Esophagus (tissue), 2 donors: ENCODE results near the gene SPACDR. TPM values are rescaled to one million over a fixed set of nuclear protein-coding genes. Genes with fewer than 3 reads are reported as not detected.

ENCODE experiments used
- H3K27ac ChIP-seq, 2 donors: one replicate each; pipeline ENCODE4 v1.5.1; 2013; ENCODE audit warnings: low read depth in 2 of 2, mild to moderate bottlenecking in 2 of 2, inconsistent platforms in 1 of 2, low read length in 1 of 2, moderate library complexity in 1 of 2
- H3K27me3 ChIP-seq, 2 donors: one replicate each; pipeline ENCODE4 v1.6.1; 2013; ENCODE audit warnings: low read length in 2 of 2, control low read depth in 1 of 2, mild to moderate bottlenecking in 1 of 2; ENCODE audit not compliant: insufficient read depth in 2 of 2, control insufficient read depth in 1 of 2
- H3K36me3 ChIP-seq, 2 donors: one replicate each; pipeline ENCODE4 v1.6.1; 2013; ENCODE audit warnings: low read length in 1 of 2; ENCODE audit not compliant: control insufficient read depth in 2 of 2, insufficient read depth in 2 of 2
- H3K4me1 ChIP-seq, 2 donors: one replicate each; pipeline ENCODE4 v1.6.1; 2013; ENCODE audit warnings: low read length in 1 of 2; ENCODE audit not compliant: control insufficient read depth in 2 of 2, insufficient read depth in 2 of 2
- H3K4me3 ChIP-seq, 2 donors: one replicate each; pipeline ENCODE4 v1.5.1; 2013; ENCODE audit warnings: low read length in 2 of 2, mild to moderate bottlenecking in 2 of 2, low read depth in 1 of 2, moderate library complexity in 1 of 2
- H3K9me3 ChIP-seq, 2 donors: one replicate each; pipeline ENCODE4 v1.6.1; 2013; ENCODE audit warnings: mild to moderate bottlenecking in 2 of 2, low read depth in 1 of 2, low read length in 1 of 2, moderate library complexity in 1 of 2; ENCODE audit not compliant: control insufficient read depth in 2 of 2, insufficient read depth in 1 of 2
- WGBS, 2 donors: extraction: QIAGEN DNeasy Blood & Tissue Kit; methylation state at CpG; one replicate each; pipeline ENCODE4 v1.1.7; 2013; 5-methylcytosine and 5-hydroxymethylcytosine counted together
- polyA plus RNA-seq, 2 donors: library from polyadenylated mRNA; stranded (reverse); fragments of 200-250 nt; gene quantifications; one replicate each; pipeline ENCODE4 v1.2.3, GENCODE V29; 2013
- donor health status: healthy with polysubstance abuse.
- donor health status: Bipolar disorder and iron deficiency.

SPACDR gene
- polyA plus RNA-seq, 2 donors, result 0.31 to 0.65 TPM

DNA sequence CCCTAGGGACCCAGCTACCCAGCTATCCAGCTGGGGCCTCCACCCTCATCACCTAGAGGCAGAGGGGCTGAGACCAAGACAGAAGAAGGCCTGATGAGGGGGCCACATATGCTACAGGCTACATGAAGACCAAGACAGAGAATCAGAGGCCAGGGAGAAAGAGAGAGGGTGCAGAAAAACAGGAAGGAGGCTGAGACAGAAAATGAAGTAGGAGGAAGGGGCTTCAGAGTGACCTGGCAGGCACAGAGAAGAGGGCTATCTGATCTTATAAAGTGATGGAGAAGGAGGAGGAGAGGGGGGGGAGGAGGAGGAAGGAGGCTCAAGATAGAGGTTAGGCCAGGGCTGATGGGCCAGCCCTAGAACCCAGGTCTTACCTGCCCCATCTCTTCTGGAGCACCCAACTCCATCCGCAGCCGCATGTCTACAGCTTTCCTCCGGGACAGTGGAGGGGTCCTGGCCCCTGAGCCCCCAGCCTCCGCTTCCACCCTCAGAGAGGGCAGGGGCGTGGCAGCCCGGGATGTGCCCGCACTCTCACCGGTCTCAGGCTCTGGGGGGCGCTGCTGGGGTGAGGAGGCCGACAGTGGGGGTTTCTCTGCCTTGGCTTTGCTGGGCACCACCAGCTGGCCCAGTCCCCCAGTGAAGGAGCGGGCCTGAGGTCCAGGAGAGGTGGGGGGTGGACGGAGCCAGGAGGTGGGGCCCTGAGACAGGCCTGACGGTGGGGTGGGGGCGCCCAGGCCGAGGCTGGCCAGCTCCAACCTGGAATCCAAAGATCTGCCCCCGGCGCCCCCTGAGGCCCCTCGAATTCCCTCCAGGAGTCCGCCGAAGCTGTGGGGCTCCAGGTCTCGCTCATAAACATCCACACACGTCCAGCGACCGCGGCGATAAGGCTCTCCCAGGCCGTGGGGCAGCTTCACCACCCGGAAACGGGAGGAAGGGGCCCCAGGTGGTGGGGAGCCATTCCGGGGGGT is 13.1 kb upstream of the SPACDR start:
- Histone ChIP-seq H3K4me3 (peak overlapping the region; percentile 94 to 97), H3K27ac (peak overlapping the region; percentile 48 to 53), H3K27me3 (no peaks in the 10 kb centered on the region), H3K9me3 (no peaks in the 10 kb centered on the region), H3K36me3 (peaks cover 0 to 13% of the 10 kb centered on the region in 2 donors), H3K4me1 (peaks cover 13 to 24% of the 10 kb centered on the region in 2 donors)
- WGBS, 2 donors, result 8 to 14% methylated on average over 25 to 30 of the region's 30 CpGs

DNA sequence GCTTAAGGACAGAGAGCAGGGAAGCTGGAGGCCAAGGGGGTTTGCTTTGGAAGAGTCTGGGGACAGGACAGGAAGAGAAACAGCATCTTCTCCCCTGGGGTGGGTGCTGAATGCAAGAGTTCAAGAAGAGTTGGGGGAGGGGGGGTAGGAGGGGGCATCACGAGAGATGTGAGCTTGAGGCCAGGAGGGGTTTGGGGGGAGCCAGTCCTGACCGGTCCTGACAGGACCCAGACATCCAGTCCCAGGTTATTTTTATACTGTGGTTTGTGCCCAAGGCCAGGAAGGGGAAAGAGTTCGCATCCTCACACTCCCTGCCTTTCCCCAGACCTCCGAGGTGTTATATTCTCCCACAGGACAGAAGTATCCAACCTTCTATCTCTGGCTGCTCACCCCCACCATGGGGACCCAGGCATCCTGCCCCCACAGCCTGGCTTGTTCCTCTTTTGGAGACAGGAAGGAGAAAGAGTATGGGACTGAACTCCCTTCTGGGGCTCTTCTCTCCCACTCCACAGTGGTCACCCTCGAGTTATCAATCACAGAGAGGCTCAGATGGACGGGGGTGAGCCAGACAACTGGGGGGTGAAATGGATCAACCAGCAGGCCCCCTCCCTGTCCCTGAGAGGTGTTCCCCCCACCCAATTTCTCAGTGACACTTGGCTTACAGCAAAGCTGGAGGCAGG is 12.2 kb upstream of the SPACDR start:
- WGBS, 2 donors, result 18 to 22% methylated on average over 6 of the region's 6 CpGs
- Histone ChIP-seq H3K36me3 (peaks cover 0 to 16% of the 10 kb centered on the region in 2 donors), H3K27ac (peak overlapping the region in 1 of 2 donors; percentile 43), H3K9me3 (no peaks in the 10 kb centered on the region), H3K4me3 (peak overlapping the region; percentile 94 to 97), H3K27me3 (no peaks in the 10 kb centered on the region), H3K4me1 (peaks cover 13 to 28% of the 10 kb centered on the region in 2 donors)

DNA sequence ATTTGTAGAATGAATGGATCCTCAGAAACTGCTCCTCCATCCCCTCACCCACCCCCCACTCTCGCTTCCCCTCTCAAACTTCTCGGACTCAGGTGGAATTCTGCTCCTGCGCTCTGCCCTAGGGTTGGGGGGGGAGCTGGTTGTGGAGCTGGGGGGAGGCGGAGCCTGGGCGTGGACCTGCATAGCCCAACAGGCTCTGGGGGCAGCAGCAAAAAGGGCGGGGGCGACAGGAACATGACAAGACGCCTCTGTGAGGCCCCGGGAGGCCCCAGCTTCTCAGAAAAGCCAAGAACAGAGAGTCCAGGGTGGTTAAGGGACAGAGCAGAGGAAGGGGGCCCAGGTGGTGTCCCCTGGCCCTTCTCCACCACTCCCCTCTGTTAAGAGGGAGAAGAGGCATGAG is 11.5 kb upstream of the SPACDR start:
- Histone ChIP-seq H3K27me3 (no peaks in the 10 kb centered on the region), H3K27ac (peak overlapping the region in 1 of 2 donors; percentile 8), H3K36me3 (peaks cover 0 to 19% of the 10 kb centered on the region in 2 donors), H3K4me3 (peak overlapping the region in 1 of 2 donors; percentile 97), H3K4me1 (peaks cover 13 to 30% of the 10 kb centered on the region in 2 donors), H3K9me3 (no peaks in the 10 kb centered on the region)
- 40 to 44% methylated on average over 9 of the region's 9 CpGs for WGBS, 2 donors

DNA sequence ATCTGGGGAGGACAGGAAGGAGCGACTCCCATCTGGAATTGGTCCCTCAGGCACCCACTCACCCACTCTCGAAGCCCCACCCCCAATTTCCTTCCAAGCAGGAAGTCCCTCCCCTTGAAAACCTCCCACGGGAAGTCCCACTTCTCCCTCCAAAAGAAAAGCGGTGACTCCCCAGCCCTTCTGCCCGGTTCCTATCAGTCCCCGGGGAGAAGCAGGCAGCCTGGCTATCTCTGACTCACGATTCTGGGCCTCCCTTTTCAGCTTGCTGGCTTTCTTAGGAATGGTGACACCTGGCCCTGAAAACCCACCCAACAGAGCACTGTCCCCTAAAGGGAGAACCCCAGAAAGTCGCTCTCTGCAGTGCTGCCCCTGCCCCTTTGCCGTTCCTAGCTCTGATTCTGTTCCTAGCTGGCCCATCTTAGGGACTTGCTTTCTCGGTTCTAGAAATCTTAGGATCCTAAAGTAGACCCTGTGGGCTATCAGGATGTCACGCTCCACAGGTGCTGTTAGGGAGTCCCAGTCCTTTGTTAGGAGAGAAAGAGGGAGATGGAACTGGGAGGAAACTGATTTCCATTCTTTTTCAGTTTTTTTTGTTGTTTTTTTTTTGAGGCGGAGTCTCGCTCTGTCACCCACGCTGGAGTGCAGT is 8.9 kb upstream of the SPACDR start:
- Histone ChIP-seq H3K9me3 (no peaks in the 10 kb centered on the region), H3K27me3 (no peaks in the 10 kb centered on the region), H3K4me3 (no peak overlapping the region), H3K4me1 (peaks cover 14 to 33% of the 10 kb centered on the region in 2 donors), H3K27ac (peak overlapping the region; percentile 28 to 59), H3K36me3 (peaks cover 0 to 19% of the 10 kb centered on the region in 2 donors)
- 43 to 49% methylated on average over 14 of the region's 14 CpGs for WGBS, 2 donors

DNA sequence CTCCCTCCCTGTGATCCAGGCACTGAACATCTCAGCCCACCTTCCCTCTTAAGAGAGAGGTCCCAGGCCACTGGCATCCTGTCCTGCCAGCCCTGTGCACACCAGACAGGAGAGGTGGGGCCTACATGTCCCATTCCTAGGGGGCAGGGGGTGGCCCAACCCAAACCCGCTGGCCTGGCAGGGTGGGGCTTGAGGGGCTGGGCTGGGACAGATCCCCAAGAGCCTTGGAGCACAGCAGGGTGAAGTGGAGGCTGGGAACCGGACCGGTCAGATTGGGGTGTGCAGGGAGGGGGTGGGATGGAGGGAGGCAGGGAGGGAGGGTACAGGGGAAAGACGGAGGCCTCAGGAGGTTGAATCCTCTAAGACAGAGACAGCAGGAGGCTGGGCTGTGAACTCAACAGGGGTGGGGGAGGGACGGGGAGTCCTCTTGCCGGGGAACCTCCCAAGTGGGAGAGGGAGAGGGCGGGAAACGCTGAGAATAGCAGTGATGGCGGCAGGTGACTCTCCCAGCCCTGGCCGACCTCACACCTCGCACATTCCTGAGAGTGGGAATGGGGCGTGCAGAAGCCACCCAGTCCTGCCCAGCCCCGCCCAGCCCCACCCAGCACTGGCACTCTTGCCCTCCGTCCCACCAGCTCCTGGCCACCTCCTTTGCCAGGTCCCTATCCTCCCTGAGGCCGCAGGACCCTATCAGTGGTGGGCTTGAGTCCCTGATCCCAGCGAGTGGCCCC is 8.2 kb upstream of the SPACDR start:
- Histone ChIP-seq H3K4me3 (no peak overlapping the region), H3K4me1 (peaks cover 14 to 31% of the 10 kb centered on the region in 2 donors), H3K36me3 (peaks cover 0 to 20% of the 10 kb centered on the region in 2 donors), H3K9me3 (no peaks in the 10 kb centered on the region), H3K27ac (peak overlapping the region; percentile 34 to 59), H3K27me3 (no peaks in the 10 kb centered on the region)
- WGBS, 2 donors, result 50 to 63% methylated on average over 15 to 16 of the region's 16 CpGs

DNA sequence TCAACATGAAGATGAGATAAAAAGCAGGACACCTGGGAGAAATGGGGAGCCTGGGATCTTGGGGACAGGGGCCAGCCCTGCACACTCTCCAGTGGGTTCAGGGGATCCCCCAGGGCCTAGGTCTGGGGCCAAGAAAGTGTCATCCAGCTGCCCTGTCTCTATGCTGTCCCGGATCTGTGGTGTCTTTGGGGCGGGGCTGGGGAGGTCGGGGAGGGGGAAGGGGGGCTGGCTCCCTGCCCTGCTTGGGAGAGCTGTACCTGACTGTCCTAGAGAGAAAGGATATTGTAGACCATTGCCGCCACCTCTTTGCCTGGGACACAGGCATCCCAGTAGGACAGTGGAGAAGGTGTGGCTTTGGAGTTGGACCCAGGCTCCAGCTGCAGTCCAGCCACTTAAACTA is 7.0 kb upstream of the SPACDR start:
- Histone ChIP-seq H3K27ac (no peak overlapping the region), H3K36me3 (peaks cover 0 to 22% of the 10 kb centered on the region in 2 donors), H3K4me1 (peaks cover 9 to 21% of the 10 kb centered on the region in 2 donors), H3K4me3 (no peak overlapping the region), H3K27me3 (no peaks in the 10 kb centered on the region), H3K9me3 (no peaks in the 10 kb centered on the region)
- WGBS, 2 donors, result 49 to 52% methylated on average over 4 of the region's 4 CpGs

- WGBS, 2 donors, result 34 to 36% methylated on average over 12 to 13 of the region's 13 CpGs
- no peaks in the 10 kb centered on the region for H3K27me3 ChIP-seq
- no peak overlapping the region for H3K4me3 ChIP-seq
- peaks cover 0 to 22% of the 10 kb centered on the region in 2 donors for H3K36me3 ChIP-seq
- H3K4me1 ChIP-seq, result peaks cover 3 to 16% of the 10 kb centered on the region in 2 donors
- no peaks in the 10 kb centered on the region for H3K9me3 ChIP-seq
- peak overlapping the region in 1 of 2 donors; percentile 1 for H3K27ac ChIP-seq
These were observed 5.4 kb upstream of the SPACDR start for GRCh38 chr7:100469227-100470044.

DNA sequence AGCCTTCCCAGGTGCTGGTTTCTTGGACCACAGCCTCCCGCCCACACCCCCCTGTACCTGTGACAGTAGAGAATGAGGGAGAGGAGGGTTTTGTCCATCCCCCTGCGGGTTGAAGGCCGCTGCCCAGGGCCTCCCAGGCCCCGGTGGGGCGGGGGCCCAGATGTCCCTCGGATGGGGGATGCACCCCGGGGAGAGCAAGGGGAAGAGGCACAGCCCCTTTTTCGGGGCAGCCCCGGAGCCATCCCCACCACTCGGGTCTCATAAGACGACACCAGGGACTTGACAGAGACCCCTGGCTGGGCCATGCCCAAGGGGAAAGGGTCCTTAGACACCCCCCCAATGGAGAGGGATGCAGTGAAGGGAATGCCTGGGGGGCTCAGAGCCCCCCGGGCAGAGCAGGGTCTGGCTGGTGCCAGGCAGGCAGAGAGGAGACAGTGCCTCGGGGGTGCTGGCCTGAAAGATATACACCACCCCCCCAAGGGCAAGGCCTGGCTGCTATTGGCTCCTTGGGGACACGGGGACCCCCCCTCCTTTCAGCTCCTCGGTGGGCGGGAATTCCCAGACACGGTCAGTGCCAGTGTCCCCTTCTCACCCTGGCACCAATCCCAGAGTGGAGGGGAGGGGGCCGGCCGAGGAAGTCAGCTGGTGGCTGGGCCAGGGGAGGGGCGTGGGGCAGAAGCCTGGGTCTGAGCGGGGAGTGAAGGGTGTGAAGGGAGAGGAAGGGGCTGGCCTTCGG is 3.7 kb upstream of the SPACDR start:
- H3K4me3 ChIP-seq, result no peak overlapping the region
- peaks cover 3 to 18% of the 10 kb centered on the region in 2 donors for H3K4me1 ChIP-seq
- WGBS, 2 donors, result 68 to 69% methylated on average over 20 to 22 of the region's 22 CpGs
- no peak overlapping the region for H3K27ac ChIP-seq
- H3K27me3 ChIP-seq, result no peaks in the 10 kb centered on the region
- H3K36me3 ChIP-seq, result peaks cover 0 to 12% of the 10 kb centered on the region in 2 donors
- no peaks in the 10 kb centered on the region for H3K9me3 ChIP-seq
